Ascending aorta (tissue), 2 donors: ENCODE measurements around the gene PAK2. TPM values are rescaled to one million over a fixed set of nuclear protein-coding genes. Genes with fewer than 3 reads are reported as not detected.

ENCODE experiments used
- DNase-seq, 2 donors: peaks; one replicate each; pipeline ENCODE4 v3.0.0-alpha.2; 2019; ENCODE audit warnings: low spot score in 2 of 2
- H3K27ac ChIP-seq, 2 donors: fragments of 200-600 bp; sonication (generic); one replicate each; pipeline ENCODE4 v1.5.1; 2016 to 2017; ENCODE audit warnings: mild to moderate bottlenecking in 1 of 2
- H3K27me3 ChIP-seq: fragments of 200-600 bp; sonication (generic); one replicate; pipeline ENCODE4 v1.5.1; 2017
- H3K36me3 ChIP-seq, 2 donors: fragments of 200-600 bp; sonication (generic); one replicate each; pipeline ENCODE4 v1.5.1; 2016
- H3K4me1 ChIP-seq, 2 donors: fragments of 200-600 bp; sonication (generic); one replicate each; pipeline ENCODE4 v1.5.1; 2016 to 2017; ENCODE audit warnings: mild to moderate bottlenecking in 1 of 2
- H3K4me3 ChIP-seq, 2 donors: fragments of 200-600 bp; sonication (generic); one replicate each; pipeline ENCODE4 v1.5.1; 2016 to 2017; ENCODE audit warnings: mild to moderate bottlenecking in 1 of 2
- H3K9me3 ChIP-seq, 2 donors: fragments of 200-600 bp; sonication (generic); one replicate each; pipeline ENCODE4 v1.5.1; 2016
- CTCF ChIP-seq, 3 experiments: fragments of 200-600 bp in 2 of 3; fragments of 450-650 bp in 1 of 3; sonication (generic) in 2 of 3; IDR thresholded peaks; one replicate each; pipeline ENCODE4 v1.5.1; 2016 to 2019; ENCODE audit warnings: antibody characterized with exemption in 3 of 3, mild to moderate bottlenecking in 1 of 3, moderate library complexity in 1 of 3
- intact Hi-C: fragments of 100-400 bp; cut with DNase I; formaldehyde crosslinking; loops from one replicate; pipeline ENCODE4 v1.15.1; 2023
- total RNA-seq: library from RNA; depleted of rRNA; stranded (reverse); fragments of >200 nt; gene quantifications from one replicate; pipeline ENCODE4 v1.1.0, GENCODE V29; 2016

The PAK2 gene
- total RNA-seq, 1 donor from 2014 or later: 24.4 TPM

DNA sequence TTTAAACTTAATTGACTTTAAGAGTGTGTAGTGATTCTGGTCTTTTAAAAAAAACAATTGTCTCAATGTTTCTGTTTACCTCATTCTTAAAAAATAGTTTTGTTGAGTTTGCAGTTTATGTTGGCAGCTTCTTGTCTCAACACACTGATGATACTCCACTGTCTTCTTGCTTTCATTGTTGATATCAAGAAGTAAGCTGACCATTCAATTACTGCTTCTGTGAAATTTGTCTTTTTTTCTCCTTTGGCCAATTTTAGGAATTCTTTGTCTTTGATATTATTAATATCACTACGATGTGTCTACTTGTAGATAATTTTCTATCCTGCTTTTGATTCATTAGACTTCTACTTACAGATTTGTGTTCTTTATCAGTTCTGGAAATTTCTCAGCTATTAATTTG, 31.4 kb downstream of the PAK2 start:
- H3K9me3 ChIP-seq: no peaks in the 10 kb centered on the region
- H3K4me1 ChIP-seq: no peaks in the 10 kb centered on the region
- H3K27ac ChIP-seq: no peak overlapping the region
- intact Hi-C loops: no loop called here
- TF ChIP-seq CTCF (IDR thresholded peaks at IDR 0.05): no peak
- no peak for DNase-seq
- H3K4me3 ChIP-seq: no peak overlapping the region
- no peaks in the 10 kb centered on the region for H3K36me3 ChIP-seq
- H3K27me3 ChIP-seq: no peaks in the 10 kb centered on the region

GRCh38 chr3:196772102-196772501, 32.4 kb downstream of the PAK2 start:
- H3K27ac ChIP-seq: no peak overlapping the region
- no peak for TF ChIP-seq CTCF (IDR thresholded peaks at IDR 0.05)
- intact Hi-C loops: no loop called here

GRCh38 chr3:196772897-196773296, 33.2 kb downstream of the PAK2 start:
- H3K4me3 ChIP-seq: no peak overlapping the region
- no peaks in the 10 kb centered on the region for H3K4me1 ChIP-seq
- TF ChIP-seq CTCF (IDR thresholded peaks at IDR 0.05): no peak
- no peak overlapping the region for H3K27ac ChIP-seq
- H3K9me3 ChIP-seq: no peaks in the 10 kb centered on the region
- intact Hi-C loops: no loop called here
- no peaks in the 10 kb centered on the region for H3K27me3 ChIP-seq
- DNase-seq: no peak
- H3K36me3 ChIP-seq: no peaks in the 10 kb centered on the region

More at GRCh38 chr3:196772102-196772501, 32.4 kb downstream of the PAK2 start:
- H3K4me3 ChIP-seq: no peak overlapping the region
- no peaks in the 10 kb centered on the region for H3K9me3 ChIP-seq
- H3K27me3 ChIP-seq: no peaks in the 10 kb centered on the region
- H3K36me3 ChIP-seq: no peaks in the 10 kb centered on the region
- no peak for DNase-seq
- H3K4me1 ChIP-seq: no peaks in the 10 kb centered on the region

DNA sequence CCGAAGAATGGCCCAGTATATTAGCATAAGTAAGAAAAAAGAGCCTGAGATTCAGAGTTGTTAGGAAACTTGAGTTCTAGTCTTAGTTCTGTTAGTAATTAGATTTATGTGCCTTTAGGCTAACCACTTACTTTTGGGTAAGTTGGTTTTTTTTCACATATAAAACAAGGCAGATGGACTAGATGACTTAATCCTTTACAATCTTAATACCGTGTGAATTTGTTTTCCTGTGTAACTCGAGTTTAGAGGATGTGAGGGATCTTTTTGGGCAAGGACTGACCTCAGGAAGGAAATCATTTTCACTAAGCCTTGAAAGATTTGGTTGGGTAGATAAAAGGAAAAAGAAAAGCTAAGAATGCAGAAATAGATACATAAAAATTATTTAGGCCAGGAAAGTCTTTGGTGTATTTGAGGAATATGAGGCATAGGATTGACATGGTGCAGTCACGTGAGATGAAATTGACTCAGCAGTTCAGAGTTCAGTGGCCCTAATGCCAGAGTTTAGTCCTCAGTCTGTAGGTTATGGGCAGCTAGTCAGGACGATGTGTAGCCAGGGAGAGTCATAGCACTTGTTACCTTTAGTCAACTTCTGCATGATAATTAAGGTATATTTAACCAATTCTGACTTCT, 34.6 kb downstream of the PAK2 start:
- no peak overlapping the region for H3K4me3 ChIP-seq
- H3K4me1 ChIP-seq: no peaks in the 10 kb centered on the region
- no peak overlapping the region for H3K27ac ChIP-seq
- no peaks in the 10 kb centered on the region for H3K9me3 ChIP-seq
- H3K36me3 ChIP-seq: no peaks in the 10 kb centered on the region
- H3K27me3 ChIP-seq: no peaks in the 10 kb centered on the region
- intact Hi-C loops: no loop called here
- DNase-seq: no peak
- TF ChIP-seq CTCF (IDR thresholded peaks at IDR 0.05): no peak

GRCh38 chr3:196774848-196775422, 35.3 kb downstream of the PAK2 start:
- no peaks in the 10 kb centered on the region for H3K27me3 ChIP-seq
- H3K27ac ChIP-seq: no peak overlapping the region
- peaks cover 0 to 2% of the 10 kb centered on the region in 2 donors for H3K36me3 ChIP-seq
- H3K9me3 ChIP-seq: no peaks in the 10 kb centered on the region
- intact Hi-C loops: no loop called here
- DNase-seq: no peak
- H3K4me1 ChIP-seq: no peaks in the 10 kb centered on the region
- TF ChIP-seq CTCF (IDR thresholded peaks at IDR 0.05): no peak
- no peak overlapping the region for H3K4me3 ChIP-seq
